CD4-positive, CD25-positive, alpha-beta regulatory T cell (primary cell): ENCODE results near the gene USP9Y. TPM values are rescaled to one million over a fixed set of nuclear protein-coding genes. Genes with fewer than 3 reads are reported as not detected.

Experiments
- ATAC-seq, 2 donors: fragments of 150-1000 bp; cut with Tn5 transposase; one replicate each; pipeline ENCODE4 v1.10.0; 2021; ENCODE audit warnings: low read depth in 2 of 2, moderate number of reproducible peaks in 2 of 2, moderate library complexity in 1 of 2
- DNase-seq, 3 donors: peaks; one replicate each; pipeline versions ENCODE4 v3.0.0 to v3.0.0-alpha.2; 2012 to 2022; ENCODE audit warnings: mixed read lengths in 1 of 3
- H3K27ac ChIP-seq: one replicate; pipeline ENCODE4 v1.7.0; 2013; ENCODE audit warnings: mild to moderate bottlenecking, low read length; ENCODE audit not compliant: insufficient read depth, poor library complexity, severe bottlenecking
- H3K27me3 ChIP-seq: one replicate; pipeline ENCODE4 v1.7.0; 2013; ENCODE audit warnings: low read length; ENCODE audit not compliant: control insufficient read depth, insufficient read depth
- H3K36me3 ChIP-seq: one replicate; pipeline ENCODE4 v1.7.0; 2013; ENCODE audit warnings: mild to moderate bottlenecking, low read length, moderate library complexity; ENCODE audit not compliant: control insufficient read depth, insufficient read depth
- H3K4me1 ChIP-seq: 2 replicates; pipeline ENCODE4 v1.7.0; 2013; ENCODE audit warnings: mild to moderate bottlenecking, low read length; ENCODE audit not compliant: insufficient read depth, control insufficient read depth, poor library complexity, severe bottlenecking
- H3K4me3 ChIP-seq: one replicate; pipeline ENCODE4 v1.7.0; 2013; ENCODE audit warnings: low read depth, mild to moderate bottlenecking, low read length, moderate library complexity
- H3K9me3 ChIP-seq, 2 experiments: 1 replicate in 1 of 2; 2 replicates in 1 of 2; pipeline ENCODE4 v1.7.0; 2013; ENCODE audit warnings: low read length in 2 of 2, mild to moderate bottlenecking in 1 of 2, moderate library complexity in 1 of 2; ENCODE audit not compliant: control insufficient read depth in 2 of 2
- H3K27ac Mint-ChIP-seq, 3 donors: one replicate each; pipeline ENCODE4 v1.8.0; 2020 to 2022; ENCODE audit warnings: mild to moderate bottlenecking in 3 of 3, mixed read lengths in 3 of 3, moderate library complexity in 2 of 3
- H3K27me3 Mint-ChIP-seq: one replicate; pipeline ENCODE4 v1.8.0; 2022; ENCODE audit warnings: mild to moderate bottlenecking, mixed read lengths
- H3K36me3 Mint-ChIP-seq: one replicate; pipeline ENCODE4 v1.8.0; 2020; ENCODE audit warnings: mixed read lengths
- H3K4me1 Mint-ChIP-seq, 4 donors: one replicate each; pipeline ENCODE4 v1.8.0; 2020 to 2022; ENCODE audit warnings: mixed read lengths in 4 of 4, mild to moderate bottlenecking in 1 of 4
- H3K4me3 Mint-ChIP-seq, 4 donors: one replicate each; pipeline ENCODE4 v1.8.0; 2020 to 2022; ENCODE audit warnings: mild to moderate bottlenecking in 4 of 4, mixed read lengths in 4 of 4, moderate library complexity in 3 of 4
- H3K9me3 Mint-ChIP-seq, 7 donors: one replicate each; pipeline ENCODE4 v1.8.0; 2020 to 2022; ENCODE audit warnings: mixed read lengths in 7 of 7, mild to moderate bottlenecking in 3 of 7, moderate library complexity in 2 of 7
- polyA plus RNA-seq, 4 donors: library from polyadenylated mRNA; unstranded; fragments of 300-500 nt; fragmentation: Illumina TruSeq; gene quantifications; one replicate each; pipeline ENCODE4 v1.2.3, GENCODE V29; 2021
- total RNA-seq: library from RNA; stranded (reverse); gene quantifications from one replicate; pipeline ENCODE4 v1.2.3, GENCODE V29; 2022

USP9Y gene
- total and polyA plus RNA-seq, 5 donors from 2014 or later = 7.9 TPM; not detected in 4

- no peaks in the 10 kb centered on the region for H3K9me3 Mint-ChIP-seq
- no peaks in the 10 kb centered on the region for H3K9me3 ChIP-seq
- no peak overlapping the region for H3K27ac Mint-ChIP-seq
- no peak overlapping the region for H3K4me3 ChIP-seq
- no peak overlapping the region for H3K27ac ChIP-seq
- no peaks in the 10 kb centered on the region for H3K27me3 Mint-ChIP-seq
- H3K4me1 Mint-ChIP-seq = peaks cover 0 to 4% (median 0%) of the 10 kb centered on the region in 4 donors
- no peaks in the 10 kb centered on the region for H3K27me3 ChIP-seq
- no peaks in the 10 kb centered on the region for H3K4me1 ChIP-seq
- no peak for ATAC-seq
- peaks cover 5% of the 10 kb centered on the region for H3K36me3 ChIP-seq
- no peak for DNase-seq
- H3K36me3 Mint-ChIP-seq = no peaks in the 10 kb centered on the region
- H3K4me3 Mint-ChIP-seq = no peak overlapping the region
These were observed 145.8 kb downstream of the USP9Y start for GRCh38 chrY:12846793-12847192.

- no peaks in the 10 kb centered on the region for H3K27me3 Mint-ChIP-seq
- H3K36me3 Mint-ChIP-seq = no peaks in the 10 kb centered on the region
- DNase-seq (no peak), ATAC-seq (no peak)
- H3K9me3 Mint-ChIP-seq = no peaks in the 10 kb centered on the region
- no peak overlapping the region for H3K4me3 Mint-ChIP-seq
- no peak overlapping the region for H3K4me3 ChIP-seq
- no peaks in the 10 kb centered on the region for H3K4me1 ChIP-seq
- H3K4me1 Mint-ChIP-seq = no peaks in the 10 kb centered on the region
- no peak overlapping the region for H3K27ac Mint-ChIP-seq
- peaks cover 38% of the 10 kb centered on the region for H3K36me3 ChIP-seq
- H3K9me3 ChIP-seq = no peaks in the 10 kb centered on the region
- no peaks in the 10 kb centered on the region for H3K27me3 ChIP-seq
- no peak overlapping the region for H3K27ac ChIP-seq
These were observed 154.8 kb downstream of the USP9Y start for GRCh38 chrY:12855791-12856275.

- ATAC-seq = no peak
- Mint-ChIP-seq H3K9me3 (no peaks in the 10 kb centered on the region), H3K27ac (no peak overlapping the region), H3K27me3 (no peaks in the 10 kb centered on the region), H3K4me1 (peaks cover 0 to 2% (median 0%) of the 10 kb centered on the region in 4 donors), H3K36me3 (no peaks in the 10 kb centered on the region), H3K4me3 (no peak overlapping the region)
- Histone ChIP-seq H3K9me3 (no peaks in the 10 kb centered on the region), H3K4me1 (no peaks in the 10 kb centered on the region), H3K36me3 (no peaks in the 10 kb centered on the region), H3K4me3 (no peak overlapping the region), H3K27ac (no peak overlapping the region), H3K27me3 (no peaks in the 10 kb centered on the region)
- DNase-seq = no peak
These were observed 166.9 kb downstream of the USP9Y start for GRCh38 chrY:12867960-12868359.

GRCh38 chrY:12896973-12897372, 195.9 kb downstream of the USP9Y start:
- Mint-ChIP-seq H3K27ac (no peak overlapping the region), H3K4me1 (no peaks in the 10 kb centered on the region), H3K4me3 (no peak overlapping the region), H3K36me3 (no peaks in the 10 kb centered on the region), H3K27me3 (peaks cover 21% of the 10 kb centered on the region), H3K9me3 (no peaks in the 10 kb centered on the region)
- Histone ChIP-seq H3K36me3 (no peaks in the 10 kb centered on the region), H3K27ac (no peak overlapping the region), H3K4me1 (no peaks in the 10 kb centered on the region), H3K4me3 (no peak overlapping the region), H3K27me3 (peaks cover 2% of the 10 kb centered on the region), H3K9me3 (no peaks in the 10 kb centered on the region)
- no peak for ATAC-seq
- no peak for DNase-seq

GRCh38 chrY:12898604-12899003, 197.6 kb downstream of the USP9Y start:
- H3K27me3 Mint-ChIP-seq = peaks cover 21% of the 10 kb centered on the region
- Histone ChIP-seq H3K27me3 (peaks cover 2% of the 10 kb centered on the region), H3K27ac (no peak overlapping the region), H3K36me3 (no peaks in the 10 kb centered on the region), H3K9me3 (no peaks in the 10 kb centered on the region), H3K4me1 (no peaks in the 10 kb centered on the region), H3K4me3 (no peak overlapping the region)
- ATAC-seq = no peak
- H3K9me3 Mint-ChIP-seq = no peaks in the 10 kb centered on the region
- no peaks in the 10 kb centered on the region for H3K36me3 Mint-ChIP-seq
- no peaks in the 10 kb centered on the region for H3K4me1 Mint-ChIP-seq
- no peak for DNase-seq
- no peak overlapping the region for H3K4me3 Mint-ChIP-seq
- H3K27ac Mint-ChIP-seq = no peak overlapping the region

GRCh38 chrY:12904618-12905516, 203.8 kb downstream of the USP9Y start, which contains the start of gene DDX3Y:
Gene DDX3Y, plus strand, starts transcription at chrY:12904868. Its CDS starts 69 bp downstream, at chrY:12904937.
- ATAC-seq = peak; percentile 94 to 96

GRCh38 chrY:12905517-12905872, 204.5 kb downstream of the USP9Y start:
- Histone ChIP-seq H3K36me3 (peaks cover 6% of the 10 kb centered on the region), H3K27me3 (no peaks in the 10 kb centered on the region), H3K27ac (peak overlapping the region; percentile 97), H3K9me3 (no peaks in the 10 kb centered on the region), H3K4me1 (peaks cover 8% of the 10 kb centered on the region), H3K4me3 (peak overlapping the region; percentile 98)
- Mint-ChIP-seq H3K27ac (peak overlapping the region in 1 of 3 donors; percentile 99), H3K4me1 (peaks cover 0 to 39% (median 6%) of the 10 kb centered on the region in 4 donors), H3K27me3 (peaks cover 13% of the 10 kb centered on the region), H3K9me3 (no peaks in the 10 kb centered on the region), H3K4me3 (peak overlapping the region in 1 of 4 donors; percentile 96), H3K36me3 (no peaks in the 10 kb centered on the region)
- DNase-seq (peak in 1 of 3 donors; percentile 62), ATAC-seq (peak; percentile 33 to 45)

More at GRCh38 chrY:12904618-12905516, 203.8 kb downstream of the USP9Y start, which contains the start of gene DDX3Y:
- Mint-ChIP-seq H3K27ac (peak within 1 kb of the TSS in 1 of 3 donors; percentile 99), H3K9me3 (no peaks in the 10 kb centered on the region), H3K36me3 (no peaks in the 10 kb centered on the region), H3K27me3 (peaks cover 13% of the 10 kb centered on the region), H3K4me3 (peak within 1 kb of the TSS in 1 of 4 donors; percentile 96), H3K4me1 (peaks cover 0 to 33% (median 4%) of the 10 kb centered on the region in 4 donors)
- Histone ChIP-seq H3K27ac (peak within 1 kb of the TSS; percentile 97), H3K4me1 (peaks cover 8% of the 10 kb centered on the region), H3K36me3 (peaks cover 3% of the 10 kb centered on the region), H3K9me3 (no peaks in the 10 kb centered on the region), H3K27me3 (no peaks in the 10 kb centered on the region), H3K4me3 (peak within 1 kb of the TSS; percentile 98)
- peak in 1 of 3 donors; percentile 77 for DNase-seq
